Astrocyte (in vitro differentiated cells and primary cell): Measurements from ENCODE around the gene SORBS2.

Experiments
- EZH2 ChIP-seq: IDR thresholded peaks from 2 replicates; pipeline ENCODE4 v1.6.1; 2012; ENCODE audit warnings: mild to moderate bottlenecking, low read length, inconsistent platforms; ENCODE audit not compliant: insufficient read depth
- TF ChIP-seq, protein P1 (sequence below): IDR thresholded peaks from 2 replicates; pipeline ENCODE4 v1.5.1; 2011; ENCODE audit warnings: low read depth, mild to moderate bottlenecking, inconsistent platforms, low read length, moderate library complexity; ENCODE audit not compliant: insufficient read depth

DNA sequence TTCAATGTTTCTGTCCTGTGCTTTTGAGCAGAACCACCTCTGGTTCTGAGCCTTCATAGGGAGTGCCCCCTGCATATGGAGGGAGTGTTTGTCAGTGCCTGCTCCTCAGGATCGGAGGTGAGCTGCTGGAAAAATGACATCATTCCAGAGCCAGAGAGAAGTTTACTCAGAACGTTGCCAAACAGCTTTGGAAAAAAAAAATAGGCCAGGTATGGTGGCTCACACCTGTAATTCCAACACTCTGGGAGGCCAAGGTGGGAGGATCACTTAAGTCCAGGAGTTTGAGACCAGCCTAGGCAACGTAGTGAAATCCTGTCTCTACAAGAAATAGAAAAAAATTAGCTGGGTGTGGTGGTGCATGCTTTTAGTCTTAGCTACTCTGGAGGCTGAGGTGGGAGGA, 249.5 kb downstream of the SORBS2 start:
- TF ChIP-seq, protein P1, sequence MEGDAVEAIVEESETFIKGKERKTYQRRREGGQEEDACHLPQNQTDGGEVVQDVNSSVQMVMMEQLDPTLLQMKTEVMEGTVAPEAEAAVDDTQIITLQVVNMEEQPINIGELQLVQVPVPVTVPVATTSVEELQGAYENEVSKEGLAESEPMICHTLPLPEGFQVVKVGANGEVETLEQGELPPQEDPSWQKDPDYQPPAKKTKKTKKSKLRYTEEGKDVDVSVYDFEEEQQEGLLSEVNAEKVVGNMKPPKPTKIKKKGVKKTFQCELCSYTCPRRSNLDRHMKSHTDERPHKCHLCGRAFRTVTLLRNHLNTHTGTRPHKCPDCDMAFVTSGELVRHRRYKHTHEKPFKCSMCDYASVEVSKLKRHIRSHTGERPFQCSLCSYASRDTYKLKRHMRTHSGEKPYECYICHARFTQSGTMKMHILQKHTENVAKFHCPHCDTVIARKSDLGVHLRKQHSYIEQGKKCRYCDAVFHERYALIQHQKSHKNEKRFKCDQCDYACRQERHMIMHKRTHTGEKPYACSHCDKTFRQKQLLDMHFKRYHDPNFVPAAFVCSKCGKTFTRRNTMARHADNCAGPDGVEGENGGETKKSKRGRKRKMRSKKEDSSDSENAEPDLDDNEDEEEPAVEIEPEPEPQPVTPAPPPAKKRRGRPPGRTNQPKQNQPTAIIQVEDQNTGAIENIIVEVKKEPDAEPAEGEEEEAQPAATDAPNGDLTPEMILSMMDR: no peak
- no peak for TF ChIP-seq EZH2
